HG02870 (cell line): Measurements from ENCODE around the gene SLC35B2.
"Not testable (repeated sequence)": the region's sequence is repeated elsewhere in the genome, so short reads cannot be mapped to it uniquely, and the experiment has no call there.

Experiments used
- ATAC-seq: cut with Tn5 transposase; IDR thresholded peaks from one replicate; pipeline ENCODE4 v1.9.1; 2021; ENCODE audit warnings: mild to moderate bottlenecking, moderate library complexity; ENCODE audit not compliant: unreplicated experiment

The SLC35B2 gene

GRCh38 chr6:44235891-44236516 lies 21.3 kb downstream of the SLC35B2 start:
- ATAC-seq = no peak

GRCh38 chr6:44235269-44235668 lies 22.1 kb downstream of the SLC35B2 start:
- no peak for ATAC-seq

- ATAC-seq = no peak
These were observed 23.0 kb downstream of the SLC35B2 start for GRCh38 chr6:44234101-44235025.

GRCh38 chr6:44233567-44234100 lies 23.7 kb downstream of the SLC35B2 start:
- ATAC-seq = no peak

GRCh38 chr6:44232676-44233566 lies 24.4 kb downstream of the SLC35B2 start:
- ATAC-seq = no peak

- ATAC-seq = not testable (repeated sequence)
These were observed 25.9 kb downstream of the SLC35B2 start for GRCh38 chr6:44231426-44231825.

- no peak for ATAC-seq
These were observed 27.2 kb downstream of the SLC35B2 start for GRCh38 chr6:44230034-44230675.

GRCh38 chr6:44229376-44230033 lies 27.8 kb downstream of the SLC35B2 start:
- ATAC-seq = no peak

- no peak for ATAC-seq
These were observed 28.5 kb downstream of the SLC35B2 start for GRCh38 chr6:44228836-44229235.

GRCh38 chr6:44228433-44228832 lies 28.9 kb downstream of the SLC35B2 start:
- no peak for ATAC-seq

- ATAC-seq = no peak
These were observed 29.3 kb downstream of the SLC35B2 start for GRCh38 chr6:44228031-44228430.

GRCh38 chr6:44227148-44227793 lies 30.1 kb downstream of the SLC35B2 start:
- ATAC-seq = no peak

GRCh38 chr6:44226368-44227147 lies 30.8 kb downstream of the SLC35B2 start:
- ATAC-seq = no peak

- ATAC-seq = no peak
These were observed 31.6 kb downstream of the SLC35B2 start for GRCh38 chr6:44225579-44226325.

GRCh38 chr6:44224965-44225305 lies 32.4 kb downstream of the SLC35B2 start:
- ATAC-seq = no peak

GRCh38 chr6:44224029-44224964 lies 33.0 kb downstream of the SLC35B2 start:
- no peak for ATAC-seq
